Uterus (tissue), 2 donors: ENCODE measurements around the gene TNPO3.

Experiments used
- POLR2A ChIP-seq, 2 donors: fragments of 450-650 bp; IDR thresholded peaks; one replicate each; pipeline ENCODE4 v1.6.1; 2016; ENCODE audit warnings: antibody characterized with exemption in 2 of 2, mild to moderate bottlenecking in 1 of 2, moderate library complexity in 1 of 2
- TF ChIP-seq, protein P1 (sequence below), 4 experiments: fragments of 200-600 bp in 2 of 4; fragments of 450-650 bp in 2 of 4; sonication (generic) in 2 of 4; IDR thresholded peaks; one replicate each; pipeline ENCODE4 v1.5.1; 2016 to 2019; ENCODE audit warnings: antibody characterized with exemption in 4 of 4, mild to moderate bottlenecking in 2 of 4, moderate library complexity in 1 of 4

DNA sequence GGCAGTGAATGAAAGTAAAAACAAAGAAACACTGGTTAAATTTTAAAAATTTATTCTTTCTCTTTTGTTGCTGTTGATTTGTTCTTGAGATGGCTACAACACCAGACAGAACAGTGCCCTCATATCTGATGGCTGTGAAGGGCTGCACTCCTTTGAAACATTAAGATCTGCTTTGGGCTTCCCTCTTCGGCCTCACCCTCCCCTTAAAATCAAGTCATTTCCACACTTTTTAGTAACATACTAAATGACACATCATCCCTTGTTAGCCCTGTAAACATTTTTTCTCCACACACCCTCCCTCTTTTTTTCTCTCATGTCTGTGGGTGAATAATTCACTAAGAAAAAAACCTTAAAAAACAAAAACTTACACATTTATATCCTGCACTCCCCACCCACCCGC is 100.8 kb downstream of the TNPO3 start:
- no peak for TF ChIP-seq POLR2A (IDR thresholded peaks at IDR 0.05)
- TF ChIP-seq, protein P1, sequence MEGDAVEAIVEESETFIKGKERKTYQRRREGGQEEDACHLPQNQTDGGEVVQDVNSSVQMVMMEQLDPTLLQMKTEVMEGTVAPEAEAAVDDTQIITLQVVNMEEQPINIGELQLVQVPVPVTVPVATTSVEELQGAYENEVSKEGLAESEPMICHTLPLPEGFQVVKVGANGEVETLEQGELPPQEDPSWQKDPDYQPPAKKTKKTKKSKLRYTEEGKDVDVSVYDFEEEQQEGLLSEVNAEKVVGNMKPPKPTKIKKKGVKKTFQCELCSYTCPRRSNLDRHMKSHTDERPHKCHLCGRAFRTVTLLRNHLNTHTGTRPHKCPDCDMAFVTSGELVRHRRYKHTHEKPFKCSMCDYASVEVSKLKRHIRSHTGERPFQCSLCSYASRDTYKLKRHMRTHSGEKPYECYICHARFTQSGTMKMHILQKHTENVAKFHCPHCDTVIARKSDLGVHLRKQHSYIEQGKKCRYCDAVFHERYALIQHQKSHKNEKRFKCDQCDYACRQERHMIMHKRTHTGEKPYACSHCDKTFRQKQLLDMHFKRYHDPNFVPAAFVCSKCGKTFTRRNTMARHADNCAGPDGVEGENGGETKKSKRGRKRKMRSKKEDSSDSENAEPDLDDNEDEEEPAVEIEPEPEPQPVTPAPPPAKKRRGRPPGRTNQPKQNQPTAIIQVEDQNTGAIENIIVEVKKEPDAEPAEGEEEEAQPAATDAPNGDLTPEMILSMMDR (IDR thresholded peaks at IDR 0.05) = no peak
